Panc1 (cell line): ENCODE results near the gene ITPR2. TPM values are rescaled to one million over a fixed set of nuclear protein-coding genes. Genes with fewer than 3 reads are reported as not detected.

Source experiments
- ATAC-seq: fragments of 200-7000 bp; cut with Tn5 transposase; 2 replicates; pipeline ENCODE4 v1.9.1; 2020; ENCODE audit warnings: mild to moderate bottlenecking, moderate library complexity
- BruUV-seq: library from RNA; stranded (reverse); fragments of 400-500 nt; replicated peaks from 2 replicates; lab custom pipeline; 2021; lab: Mats Ljungman, UMichigan
- CTCF ChIA-PET: fragments of 300-600 bp; sonication (Branson Sonifier 250); formaldehyde crosslinking; loops from one replicate; lab custom pipeline; 2022; ENCODE audit warnings: antibody characterized with exemption; lab: Charles Lee
- POLR2A ChIA-PET: fragments of 300-600 bp; sonication (Branson Sonifier 250); formaldehyde crosslinking; loops from one replicate; lab custom pipeline; 2022; ENCODE audit warnings: antibody characterized with exemption; lab: Charles Lee
- DNase-seq: peaks from one replicate; pipeline ENCODE4 v3.0.0-alpha.2; 2010; ENCODE audit warnings: low read depth, low spot score
- H3K27ac ChIP-seq: 2 replicates; pipeline ENCODE4 v1.5.1; 2011; ENCODE audit warnings: mild to moderate bottlenecking, low read length, inconsistent platforms
- H3K27me3 ChIP-seq: fragments of 200-500 bp; sonication (Bioruptor generic); 2 replicates; pipeline ENCODE4 v1.6.0; 2014; ENCODE audit warnings: low read length, inconsistent platforms; ENCODE audit not compliant: control insufficient read depth, insufficient read depth
- H3K36me3 ChIP-seq: fragments of 200-500 bp; sonication (Bioruptor generic); 2 replicates; pipeline ENCODE4 v1.5.1; 2014; ENCODE audit warnings: inconsistent platforms, mild to moderate bottlenecking, low read length, moderate library complexity; ENCODE audit not compliant: control insufficient read depth, insufficient read depth
- H3K4me1 ChIP-seq: 2 replicates; pipeline ENCODE4 v1.5.1; 2011; ENCODE audit warnings: inconsistent platforms, mild to moderate bottlenecking, low read length, moderate library complexity; ENCODE audit not compliant: control insufficient read depth, insufficient read depth
- H3K4me3 ChIP-seq, 2 experiments: 2 replicates each; pipeline ENCODE4 v1.5.1; 2011 to 2012; ENCODE audit warnings: low read depth in 2 of 2, low read length in 2 of 2, mild to moderate bottlenecking in 2 of 2, inconsistent platforms in 1 of 2, moderate library complexity in 1 of 2
- H3K9me3 ChIP-seq: fragments of 200-500 bp; sonication (Bioruptor generic); 2 replicates; pipeline ENCODE4 v1.5.1; 2014; ENCODE audit warnings: low read depth, mild to moderate bottlenecking, inconsistent platforms, low read length, moderate library complexity; ENCODE audit not compliant: control insufficient read depth, insufficient read depth
- CTCF ChIP-seq: fragments of 450-650 bp; IDR thresholded peaks from 2 replicates; pipeline ENCODE4 v1.5.1; 2017; ENCODE audit warnings: mild to moderate bottlenecking
- POLR2AphosphoS5 ChIP-seq: IDR thresholded peaks from 2 replicates; pipeline ENCODE4 v1.6.1; 2012; ENCODE audit warnings: mild to moderate bottlenecking, low read depth, low read length, moderate library complexity
- REST ChIP-seq, 2 experiments: IDR thresholded peaks; 2 replicates each; pipeline ENCODE4 v1.6.1; 2011 to 2012; ENCODE audit warnings: low read depth in 2 of 2, control low read depth in 1 of 2, low read length in 1 of 2, mild to moderate bottlenecking in 1 of 2, moderate library complexity in 1 of 2; ENCODE audit not compliant: insufficient read depth in 1 of 2
- SIN3A ChIP-seq: IDR thresholded peaks from 2 replicates; pipeline ENCODE4 v1.6.1; 2012; ENCODE audit warnings: low read depth, mild to moderate bottlenecking, low read length, moderate library complexity, borderline replicate concordance; ENCODE audit not compliant: insufficient read depth
- TCF7L2 ChIP-seq: IDR thresholded peaks from 2 replicates; pipeline ENCODE4 v1.6.1; 2011; ENCODE audit warnings: mild to moderate bottlenecking, low read depth, low read length, inconsistent platforms
- in situ Hi-C: cut with HindIII; loops from 2 replicates; pipeline ENCODE4 v1.10.0; 2016; ENCODE audit warnings: low sequenced_read_pairs, low pct_unique_long_range_greater_than_20kb
- intact Hi-C: fragments of 100-400 bp; cut with micrococcal nuclease; formaldehyde crosslinking; loops from one replicate; pipeline ENCODE4 v1.10.0; 2022; ENCODE audit not compliant: unreplicated experiment
- total RNA-seq: library from RNA; stranded (reverse); gene quantifications from one replicate; pipeline ENCODE4 v1.2.1, GENCODE V29; 2021; ENCODE audit not compliant: unreplicated experiment

The ITPR2 gene
- total RNA-seq, 1 experiment from 2014 or later, result 41.8 TPM

GRCh38 chr12:26666286-26666685 lies 166.7 kb downstream of the ITPR2 start:
- CTCF ChIA-PET, result no interaction called here
- in situ Hi-C loops, result no loop called here
- intact Hi-C loops, result no loop called here

GRCh38 chr12:26661399-26661798 lies 171.6 kb downstream of the ITPR2 start:
- ChIA-PET POLR2A (interaction anchor here (0.7 kb wide), 1 partner anchor 387 kb away, joined by 11 read pairs; no protein-coding TSS in a partner anchor), CTCF (no interaction called here)
- BruUV-seq, result no TSS peak
- H3K4me3 ChIP-seq, result no peak overlapping the region
- H3K4me1 ChIP-seq, result no peaks in the 10 kb centered on the region; the same call in 1 of the 2 replicates
- H3K27ac ChIP-seq, result no peak overlapping the region
- intact Hi-C loops (no loop called here), in situ Hi-C loops (no loop called here)
- H3K36me3 ChIP-seq, result no peaks in the 10 kb centered on the region
- no peaks in the 10 kb centered on the region for H3K9me3 ChIP-seq
- H3K27me3 ChIP-seq, result no peaks in the 10 kb centered on the region
- DNase-seq (no peak), ATAC-seq (peak; percentile 51; the same call in 1 of the 2 replicates)
- TF ChIP-seq POLR2AphosphoS5, result no peak
- no peak for TF ChIP-seq REST (IDR thresholded peaks at IDR 0.05; ENCODE audit: insufficient read depth in 1 of 2, low read depth in 2 of 2, low read length in 1 of 2)
- no peak for TF ChIP-seq SIN3A
- no peak for TF ChIP-seq TCF7L2
- no peak for TF ChIP-seq CTCF

More at GRCh38 chr12:26666286-26666685, 166.7 kb downstream of the ITPR2 start:
- POLR2A ChIA-PET, result no interaction called here
- BruUV-seq, result no TSS peak
- no peaks in the 10 kb centered on the region for H3K36me3 ChIP-seq
- no peak overlapping the region for H3K27ac ChIP-seq
- no peak for DNase-seq
- no peaks in the 10 kb centered on the region for H3K9me3 ChIP-seq
- H3K4me1 ChIP-seq, result no peaks in the 10 kb centered on the region; the same call in 1 of the 2 replicates
- H3K4me3 ChIP-seq, result no peak overlapping the region
- no peak for ATAC-seq
- TF ChIP-seq POLR2AphosphoS5, result no peak
- TF ChIP-seq SIN3A, result no peak
- TF ChIP-seq CTCF, result no peak
- TF ChIP-seq TCF7L2, result no peak
- TF ChIP-seq REST (IDR thresholded peaks at IDR 0.05; ENCODE audit: insufficient read depth in 1 of 2, low read depth in 2 of 2, low read length in 1 of 2), result no peak
- H3K27me3 ChIP-seq, result no peaks in the 10 kb centered on the region
